Mucosa of descending colon (tissue), 3 donors: ENCODE results near the gene ZNF394. TPM values are rescaled to one million over a fixed set of nuclear protein-coding genes. Genes with fewer than 3 reads are reported as not detected.
A peak's percentile ranks its signal among the peaks of the same experiment; 100 is the strongest.

Experiments used
- ATAC-seq: fragments of 200-7000 bp; cut with Tn5 transposase; one replicate; pipeline ENCODE4 v1.9.1; 2020; ENCODE audit warnings: mild to moderate bottlenecking, moderate library complexity
- DNase-seq, 3 donors: peaks; one replicate each; pipeline ENCODE4 v3.0.0-alpha.2; 2020
- H3K36me3 ChIP-seq: fragments of 200-600 bp; one replicate; pipeline ENCODE4 v1.8.0; 2021; ENCODE audit warnings: low read depth, mild to moderate bottlenecking
- H3K4me1 ChIP-seq: fragments of 200-600 bp; one replicate; pipeline ENCODE4 v1.8.0; 2021; ENCODE audit warnings: low read depth, mild to moderate bottlenecking
- H3K4me3 ChIP-seq: fragments of 200-600 bp; one replicate; pipeline ENCODE4 v1.8.0; 2021; ENCODE audit warnings: mild to moderate bottlenecking
- H3K9me3 ChIP-seq: fragments of 200-600 bp; one replicate; pipeline ENCODE4 v1.8.0; 2021; ENCODE audit warnings: mild to moderate bottlenecking
- CTCF ChIP-seq: fragments of 200-600 bp; IDR thresholded peaks from one replicate; pipeline ENCODE4 v1.8.0; 2022; ENCODE audit warnings: antibody characterized with exemption, mild to moderate bottlenecking
- intact Hi-C, 2 donors: fragments of 100-400 bp; cut with DNase I in 1 of 2; cut with micrococcal nuclease in 1 of 2; formaldehyde crosslinking; loops; one replicate each; pipeline versions ENCODE4 v1.11.0 to v1.11.1; 2022; cut with DNase I, micrococcal nuclease
- total RNA-seq, 3 donors: library from RNA; stranded (reverse); fragmentation: NEBNext Ultra II Directional in 2 of 3; extraction: Animal tissue kit (Norgen Biotek cat#: 25700) in 2 of 3; gene quantifications; one replicate each; pipeline versions ENCODE4 v1.2.1 to v1.2.4, GENCODE V29; 2021 to 2023
- donor health status: DM: no; HTN: no; CAD: no; lungs with moderate emphysema.
- donor health status: DM: no; HTN: no; CAD: no.
- donor health status: DM: no; HTN: yes; CAD: no.

Gene ZNF394
- total RNA-seq, 3 donors from 2014 or later, result 30.5 to 43.9 (median 36.5) TPM

GRCh38 chr7:99449326-99449725, 50.8 kb downstream of the ZNF394 start:
- Histone ChIP-seq H3K4me1 (no peaks in the 10 kb centered on the region), H3K9me3 (no peaks in the 10 kb centered on the region), H3K4me3 (no peak overlapping the region), H3K36me3 (peaks cover 6% of the 10 kb centered on the region)
- no peak for TF ChIP-seq CTCF
- intact Hi-C loops, result no loop called here
- DNase-seq (no peak), ATAC-seq (no peak)

- H3K9me3 ChIP-seq, result no peaks in the 10 kb centered on the region
- H3K4me3 ChIP-seq, result no peak overlapping the region
- intact Hi-C loops, result no loop called here
- no peak for DNase-seq
- H3K36me3 ChIP-seq, result peaks cover 6% of the 10 kb centered on the region
- no peaks in the 10 kb centered on the region for H3K4me1 ChIP-seq
- TF ChIP-seq CTCF, result no peak
- ATAC-seq, result no peak
Observed at GRCh38 chr7:99448855-99449254, 51.2 kb downstream of the ZNF394 start.

- ATAC-seq (peak; percentile 50), DNase-seq (no peak)
- no peak for TF ChIP-seq CTCF
- no peaks in the 10 kb centered on the region for H3K4me1 ChIP-seq
- intact Hi-C loops, result no loop called here
- H3K9me3 ChIP-seq, result no peaks in the 10 kb centered on the region
- no peak overlapping the region for H3K4me3 ChIP-seq
- H3K36me3 ChIP-seq, result peaks cover 6% of the 10 kb centered on the region
Observed at GRCh38 chr7:99447943-99448342, 52.1 kb downstream of the ZNF394 start.

GRCh38 chr7:99446096-99446495, 54.0 kb downstream of the ZNF394 start:
- DNase-seq (no peak), ATAC-seq (no peak)
- no peaks in the 10 kb centered on the region for H3K4me1 ChIP-seq
- no peak overlapping the region for H3K4me3 ChIP-seq
- intact Hi-C loops, result no loop called here
- peaks cover 6% of the 10 kb centered on the region for H3K36me3 ChIP-seq
- no peak for TF ChIP-seq CTCF
- no peaks in the 10 kb centered on the region for H3K9me3 ChIP-seq

Other genes with a start within 250 kb of the ZNF394 start
- gene MYH16, start 227.4 kb downstream of the ZNF394 start, total RNA-seq, result not detected
- 100 to 1,000 TPM; 142 to 158 (median 157) TPM for gene ARPC1A, start 174.4 kb downstream of the ZNF394 start, total RNA-seq
- gene ARPC1B, start 125.6 kb downstream of the ZNF394 start, total RNA-seq, result 100 to 1,000 TPM; 107 to 153 (median 119) TPM
- gene PDAP1, start 91.7 kb downstream of the ZNF394 start, total RNA-seq, result 10 to 100 TPM; 72.8 to 90.9 (median 90.7) TPM
- gene BUD31, start 91.3 kb downstream of the ZNF394 start, total RNA-seq, result 10 to 100 TPM; 67.3 to 79.5 (median 76.7) TPM
- 1 to 10 TPM; 4.3 to 9.9 (median 6.6) TPM for gene PTCD1, start 61.5 kb downstream of the ZNF394 start, total RNA-seq
- 10 to 100 TPM; 23.2 to 33.5 (median 24.8) TPM for gene CPSF4, start 61.3 kb downstream of the ZNF394 start, total RNA-seq
- 100 to 1,000 TPM; 229 to 341 (median 331) TPM for gene ATP5MF, start 34.1 kb downstream of the ZNF394 start, total RNA-seq
- gene ZNF789, start 27.4 kb downstream of the ZNF394 start, total RNA-seq, result 10 to 100 TPM; 12.3 to 25.4 (median 23.4) TPM
- gene ZKSCAN5, start 4.4 kb upstream of the ZNF394 start, total RNA-seq, result 1 to 10 TPM; 5.9 to 10.0 (median 6.4) TPM
- gene FAM200A, start 51.8 kb upstream of the ZNF394 start, total RNA-seq, result 1 to 10 TPM; 3.8 to 5.6 (median 5.1) TPM
- gene ZNF655, start 58.4 kb upstream of the ZNF394 start, total RNA-seq, result 10 to 100 TPM; 64.4 to 99.0 (median 84.0) TPM
- 1 to 10 TPM in 1 of 3 donors, under 1 TPM in 2; 0.58 to 1.2 (median 0.82) TPM for gene TMEM225B, start 98.0 kb upstream of the ZNF394 start, total RNA-seq
- 10 to 100 TPM; 11.9 to 20.0 (median 18.5) TPM for gene ZSCAN25, start 116.7 kb upstream of the ZNF394 start, total RNA-seq
- 100 to 1,000 TPM in 2 of 3 donors, 10 to 100 TPM in 1; 73.8 to 241 (median 179) TPM for gene CYP3A5, start 179.7 kb upstream of the ZNF394 start, total RNA-seq
- gene CYP3A7, start 234.9 kb upstream of the ZNF394 start, total RNA-seq, result under 1 TPM in 2 of 3 donors, not detected in 1; 0.39 to 0.82 TPM